ENCODE results near the gene SLC39A13.
"Not testable (repeated sequence)": the region's sequence is repeated elsewhere in the genome, so short reads cannot be mapped to it uniquely, and the experiment has no call there.

The SLC39A13 gene

DNA sequence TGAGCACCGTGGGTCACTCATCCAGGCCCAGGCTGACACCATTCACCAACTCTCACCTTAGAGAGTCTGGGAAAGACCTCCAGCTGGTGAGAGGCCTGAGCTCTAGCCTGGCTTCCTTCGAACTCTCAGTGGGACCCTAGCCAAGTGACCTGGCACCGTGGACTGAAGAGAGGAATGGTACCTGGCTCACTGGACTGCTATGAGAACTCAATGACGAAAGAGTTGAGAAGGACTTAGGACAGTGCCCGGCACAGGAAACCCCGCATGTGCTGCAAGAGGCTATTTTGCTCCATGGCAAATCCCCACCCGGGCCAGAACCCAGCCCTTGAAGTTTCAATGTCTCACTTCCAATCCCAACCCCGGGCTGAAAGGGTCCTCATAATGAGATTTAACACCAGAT is 41.2 kb downstream of the SLC39A13 start:
- in situ Hi-C loops (cut with MboI; ENCODE audit: low sequenced_read_pairs): no loop called here

DNA sequence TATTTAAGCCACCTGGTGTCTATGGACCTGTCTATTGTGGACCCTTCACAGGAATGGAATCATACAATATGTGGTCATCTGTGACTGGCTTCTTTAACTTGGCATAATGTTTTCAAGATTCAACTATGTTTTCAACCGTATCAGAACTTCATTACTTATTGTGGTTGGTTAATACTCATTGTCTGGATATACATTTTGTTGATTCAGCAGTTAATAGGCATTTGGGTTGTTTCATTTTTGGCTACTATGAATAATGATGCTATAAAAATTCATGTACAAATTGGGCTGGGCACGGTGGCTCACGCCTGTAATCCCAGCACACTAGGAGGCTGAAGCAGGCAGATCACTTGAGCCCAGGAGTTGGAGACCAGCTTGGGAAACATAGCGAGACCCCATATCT is 43.0 kb downstream of the SLC39A13 start:
- in situ Hi-C loops (cut with MboI; ENCODE audit: low sequenced_read_pairs): no loop called here

DNA sequence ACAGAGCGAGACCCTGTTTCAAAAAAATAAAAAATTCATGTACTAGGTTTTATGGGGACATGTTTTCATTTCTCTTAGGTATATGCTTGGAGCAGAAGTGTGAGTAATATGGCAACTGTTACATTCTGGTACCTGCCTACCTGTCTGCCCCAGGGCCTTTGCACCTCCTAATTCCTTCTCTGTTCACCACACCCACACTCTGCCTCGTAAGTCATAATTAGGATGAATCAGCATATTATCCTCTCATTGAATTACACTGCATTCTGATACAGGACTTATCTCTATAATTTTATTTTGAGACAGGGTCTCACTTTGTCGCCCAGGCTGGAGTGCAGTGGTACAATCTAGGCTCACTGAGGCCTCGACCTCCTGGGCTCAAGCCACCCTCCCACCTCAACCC is 43.6 kb downstream of the SLC39A13 start:
- in situ Hi-C loops (cut with MboI; ENCODE audit: low sequenced_read_pairs): no loop called here

DNA sequence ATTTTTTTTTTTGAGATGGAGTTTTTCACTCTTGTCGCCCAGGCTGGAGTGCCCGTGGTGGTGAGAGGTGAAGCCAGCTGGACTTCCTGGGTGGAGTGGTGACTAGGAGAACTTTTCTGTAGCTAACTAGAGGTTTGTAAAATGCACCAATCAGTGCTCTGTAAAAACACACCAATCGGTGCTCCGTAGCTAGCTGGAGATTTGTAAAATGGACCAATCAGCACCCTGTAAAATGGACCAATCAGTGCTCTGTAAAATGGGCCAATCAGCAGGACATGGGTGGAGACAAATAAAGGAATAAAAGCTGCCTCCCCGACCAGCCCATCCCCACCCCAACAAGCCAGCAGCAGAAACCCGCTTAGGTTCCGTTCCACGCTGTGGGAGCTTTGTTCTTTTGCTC is 45.0 kb downstream of the SLC39A13 start:
- in situ Hi-C loops (cut with MboI; ENCODE audit: low sequenced_read_pairs): no loop called here

DNA sequence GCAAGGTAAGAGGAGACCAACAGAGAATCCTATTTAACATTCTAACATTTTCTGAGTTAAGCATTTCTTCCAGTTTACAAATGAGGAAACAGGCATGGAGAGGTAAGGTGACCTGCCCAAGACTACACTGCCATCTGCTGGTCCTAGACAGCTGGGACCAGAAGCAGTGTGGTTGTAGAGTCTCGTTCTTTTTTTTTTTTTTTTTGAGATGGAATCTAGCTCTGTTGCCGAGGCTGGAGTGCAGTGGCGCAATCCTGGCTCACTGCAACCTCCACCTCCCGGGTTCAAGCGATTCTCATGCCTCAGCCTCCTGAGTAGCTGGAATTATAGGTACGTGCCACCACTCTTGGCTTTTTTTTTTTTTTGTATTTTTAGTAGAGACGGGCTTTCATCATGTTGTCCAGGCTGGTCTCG is 45.9 kb downstream of the SLC39A13 start:
- in situ Hi-C loops (cut with MboI; ENCODE audit: low sequenced_read_pairs): not testable (repeated sequence)

DNA sequence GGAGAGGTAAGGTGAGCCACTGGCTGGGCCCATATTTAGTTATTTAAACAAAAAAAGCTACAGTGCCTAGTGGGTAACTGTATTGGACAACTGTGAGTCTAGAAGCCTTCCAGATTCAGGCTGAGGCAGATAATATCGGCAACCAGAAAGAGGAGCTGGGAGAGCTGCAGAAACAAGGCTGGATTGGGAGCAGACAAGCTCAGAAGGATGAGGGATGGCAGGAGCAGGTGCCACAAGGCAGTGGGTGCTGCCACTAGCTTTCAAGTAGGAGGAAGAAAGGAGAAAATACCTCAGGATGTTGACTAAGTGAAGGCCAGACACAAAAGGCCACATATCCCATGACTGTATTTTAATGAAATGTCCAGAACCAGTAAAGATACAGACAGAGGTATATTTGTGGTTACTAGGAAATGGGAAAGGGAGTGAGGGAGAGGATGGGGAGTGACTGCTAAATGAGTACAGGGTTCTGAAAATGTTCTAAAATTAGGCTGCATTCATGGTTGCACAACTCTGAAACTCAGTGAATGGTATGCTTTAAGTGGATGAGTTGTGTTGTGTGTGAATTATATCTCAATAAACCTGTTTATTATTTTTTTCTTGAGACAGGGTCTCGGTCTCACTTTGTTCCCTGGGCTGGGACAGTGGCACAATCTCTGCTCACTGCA is 52.3 kb downstream of the SLC39A13 start:
- in situ Hi-C loops (cut with MboI; ENCODE audit: low sequenced_read_pairs): no loop called here

DNA sequence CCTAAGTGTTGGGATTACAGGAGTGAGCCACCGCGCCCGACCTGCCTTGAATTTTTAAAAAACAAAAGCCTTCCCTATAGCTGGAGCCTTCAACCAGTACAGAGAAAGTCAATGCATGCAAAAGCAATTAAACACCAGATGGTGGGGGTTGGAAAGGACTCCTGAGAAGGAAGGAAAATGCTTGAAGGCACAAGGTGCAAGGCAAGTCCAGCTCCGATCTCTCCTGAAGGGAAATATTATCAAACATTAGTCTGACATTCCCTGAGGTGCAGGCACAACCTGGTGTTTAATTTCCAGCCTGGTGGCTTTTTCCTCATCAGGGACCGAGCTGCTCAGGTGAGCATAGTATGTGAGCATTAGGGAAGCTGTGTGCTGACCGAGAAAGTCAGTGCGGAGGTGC is 53.5 kb downstream of the SLC39A13 start:
- in situ Hi-C loops (cut with MboI; ENCODE audit: low sequenced_read_pairs): no loop called here

DNA sequence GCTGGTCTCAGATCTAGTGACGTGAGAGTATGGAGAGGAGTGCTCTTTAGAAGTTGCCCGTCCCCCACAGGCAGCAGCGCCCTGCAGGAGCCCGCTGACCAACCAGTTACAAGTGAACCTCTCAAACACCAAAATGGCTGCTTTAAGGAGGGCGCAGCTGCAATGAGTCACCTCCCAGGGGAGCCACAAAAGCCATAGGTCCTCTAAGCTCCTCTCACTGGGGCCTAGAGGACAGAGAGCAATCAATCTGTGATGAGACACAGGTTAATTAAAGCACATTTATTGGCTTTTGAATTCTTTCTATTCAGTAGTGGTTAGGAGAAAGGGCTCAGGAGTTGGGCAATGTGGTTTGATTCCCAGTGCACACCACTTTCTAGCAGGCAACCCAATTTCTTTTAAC is 56.1 kb downstream of the SLC39A13 start:
- in situ Hi-C loops (cut with MboI; ENCODE audit: low sequenced_read_pairs): no loop called here
